Adrenal gland (tissue), 12 donors: Measurements from ENCODE around the gene BMPR1B. TPM values are rescaled to one million over a fixed set of nuclear protein-coding genes. Genes with fewer than 3 reads are reported as not detected.

Experiments used
- DNase-seq, 7 donors: peaks; one replicate each; pipeline ENCODE4 v3.0.0-alpha.2; 2019 to 2020
- H3K27ac ChIP-seq, 5 donors: fragments of 200-600 bp; sonication (generic) in 4 of 5; 1 replicate in 3 of 5; 2 replicates in 2 of 5; pipeline versions ENCODE4 v1.5.1 to v1.8.0; 2016 to 2020; ENCODE audit warnings: mild to moderate bottlenecking in 1 of 5
- H3K27me3 ChIP-seq: fragments of 200-600 bp; 2 replicates; pipeline ENCODE4 v1.8.0; 2021
- H3K36me3 ChIP-seq, 2 donors: fragments of 200-600 bp; replicated peaks in 1 of 2; 1 replicate in 1 of 2; 2 replicates in 1 of 2; pipeline versions ENCODE4 v1.5.1 to v1.8.0; 2018 to 2022
- H3K4me1 ChIP-seq, 2 donors: fragments of 200-600 bp; replicated peaks in 1 of 2; 1 replicate in 1 of 2; 2 replicates in 1 of 2; pipeline versions ENCODE4 v1.5.1 to v1.8.0; 2018 to 2021
- H3K4me3 ChIP-seq, 4 donors: fragments of 200-600 bp; sonication (generic) in 3 of 4; one replicate each; pipeline ENCODE4 v1.5.1; 2016 to 2018
- H3K9me3 ChIP-seq, 3 donors: fragments of 200-600 bp; sonication (generic) in 1 of 3; replicated peaks in 1 of 3; 1 replicate in 2 of 3; 2 replicates in 1 of 3; pipeline versions ENCODE4 v1.5.1 to v1.8.0; 2016 to 2021
- CTCF ChIP-seq, 6 experiments: fragments of 450-650 bp in 4 of 6; fragments of 200-600 bp in 2 of 6; sonication (generic) in 1 of 6; IDR thresholded peaks; 1 replicate in 5 of 6; 2 replicates in 1 of 6; pipeline versions ENCODE4 v1.5.1 to v1.8.0; 2016 to 2021; ENCODE audit warnings: antibody characterized with exemption in 6 of 6, mild to moderate bottlenecking in 2 of 6, moderate library complexity in 1 of 6
- POLR2A ChIP-seq, 2 donors: fragments of 450-650 bp; IDR thresholded peaks; one replicate each; pipeline ENCODE4 v1.6.1; 2017; ENCODE audit warnings: antibody characterized with exemption in 2 of 2, mild to moderate bottlenecking in 2 of 2, moderate library complexity in 1 of 2
- WGBS, 4 donors: extraction: QIAGEN DNeasy Blood & Tissue Kit in 2 of 4; methylation state at CpG; one replicate each; pipeline versions ENCODE4 v1.1.5 to v1.1.7; 2013 to 2017; 5-methylcytosine and 5-hydroxymethylcytosine counted together
- intact Hi-C, 2 donors: fragments of 100-400 bp; cut with DNase I; formaldehyde crosslinking; loops; one replicate each; pipeline versions ENCODE4 v1.14.1 to v1.15.0; 2022 to 2023
- polyA plus RNA-seq, 3 donors: library from polyadenylated mRNA; stranded (reverse); fragments of 200-250 nt in 2 of 3; fragments of 350-450 nt in 1 of 3; fragmentation: Illumina TruSeq in 1 of 3; extraction: RNeasy Lipid Tissue Mini Kit (QIAGEN cat#74804) in 1 of 3; gene quantifications; one replicate each; pipeline ENCODE4 v1.2.3, GENCODE V29; 2013 to 2014
- total RNA-seq, 9 donors: library from RNA; depleted of rRNA in 4 of 9; stranded (reverse); fragments of >200 nt in 4 of 9; fragments of 120-200 nt in 1 of 9; fragmentation: NEBNext Ultra II Directional in 1 of 9; extraction: Animal tissue kit (Norgen Biotek cat#: 25700) in 1 of 9; gene quantifications; one replicate each; pipeline versions ENCODE4 v1.1.0 to v1.2.4, GENCODE V29; 2013 to 2023
- donor health status: healthy with polysubstance abuse.
- donor health status: Bipolar disorder and iron deficiency.
- donor health status: DM: yes; HTN: yes; CAD: no.
- donor health status: DM: no; HTN: no; CAD: no.
- donor health status: DM: no; HTN: no; CAD: no.
- donor health status: DM: yes; HTN: yes; CAD: no.

The BMPR1B gene
- total and polyA plus RNA-seq, 12 donors: 0.94 to 22.2 (median 6.2) TPM

GRCh38 chr4:94979621-94980020 is 221.9 kb downstream of the BMPR1B start:
- Histone ChIP-seq H3K27ac (no peak overlapping the region), H3K9me3 (no peaks in the 10 kb centered on the region), H3K4me1 (no peaks in the 10 kb centered on the region), H3K36me3 (no peaks in the 10 kb centered on the region), H3K27me3 (no peaks in the 10 kb centered on the region), H3K4me3 (no peak overlapping the region)
- intact Hi-C loops: no loop called here
- 81 to 95% (median 90%) methylated on average over 5 of the region's 5 CpGs for WGBS, 4 donors
- no peak for DNase-seq
- TF ChIP-seq POLR2A (IDR thresholded peaks at IDR 0.05) (no peak), CTCF (IDR thresholded peaks at IDR 0.05) (no peak)

- Histone ChIP-seq H3K4me1 (peaks cover 0 to 7% of the 10 kb centered on the region in 2 donors), H3K36me3 (no peaks in the 10 kb centered on the region), H3K27ac (peak overlapping the region in 3 of 5 donors; percentile 42 to 53 (median 44)), H3K27me3 (no peaks in the 10 kb centered on the region), H3K9me3 (no peaks in the 10 kb centered on the region), H3K4me3 (no peak overlapping the region)
- TF ChIP-seq CTCF (IDR thresholded peaks at IDR 0.05): no peak
- peak in 1 of 2 donors; percentile 15 for TF ChIP-seq POLR2A (IDR thresholded peaks at IDR 0.05)
- DNase-seq: peak in 4 of 7 donors; percentile 12 to 47 (median 30)
- WGBS, 4 donors: 24 to 31% (median 29%) methylated on average over 10 of the region's 10 CpGs
- intact Hi-C loops: no loop called here
These were observed 238.1 kb downstream of the BMPR1B start for GRCh38 chr4:94995684-94996394.

GRCh38 chr4:95000076-95000648 is 242.4 kb downstream of the BMPR1B start:
- Histone ChIP-seq H3K27me3 (no peaks in the 10 kb centered on the region), H3K9me3 (no peaks in the 10 kb centered on the region), H3K27ac (peak overlapping the region in 2 of 5 donors; percentile 39 to 66), H3K4me3 (no peak overlapping the region), H3K4me1 (peaks cover 0 to 7% of the 10 kb centered on the region in 2 donors), H3K36me3 (no peaks in the 10 kb centered on the region)
- TF ChIP-seq POLR2A (IDR thresholded peaks at IDR 0.05) (peak in 1 of 2 donors; percentile 19), CTCF (IDR thresholded peaks at IDR 0.05) (no peak)
- intact Hi-C loops: no loop called here
- 53 to 68% (median 62%) methylated on average over 4 of the region's 4 CpGs for WGBS, 4 donors
- peak in 2 of 7 donors; percentile 19 to 20 for DNase-seq

GRCh38 chr4:95004912-95005311 is 247.2 kb downstream of the BMPR1B start:
- no peak for TF ChIP-seq POLR2A (IDR thresholded peaks at IDR 0.05)
- intact Hi-C loops: no loop called here

More at GRCh38 chr4:95004912-95005311, 247.2 kb downstream of the BMPR1B start:
- Histone ChIP-seq H3K9me3 (no peaks in the 10 kb centered on the region), H3K27me3 (no peaks in the 10 kb centered on the region), H3K36me3 (no peaks in the 10 kb centered on the region), H3K27ac (no peak overlapping the region), H3K4me1 (no peaks in the 10 kb centered on the region), H3K4me3 (no peak overlapping the region)
- no peak for DNase-seq
